ENCODE data around the gene ANK2.

ANK2 gene

GRCh38 chr4:113303315-113303714 lies 253.9 kb downstream of the ANK2 start:
- H3K4me3 ChIP-seq (IDR thresholded peaks at IDR 0.05; ENCODE audit: insufficient read depth, low read depth, low read length): no peak overlapping the region
- H3K9ac ChIP-seq: no peak overlapping the region
- H2AFZ ChIP-seq (ENCODE audit: low read depth): no peak overlapping the region
- H3K4me1 ChIP-seq (ENCODE audit: low read depth, poor library complexity, severe bottlenecking): no peaks in the 10 kb centered on the region
- no peaks in the 10 kb centered on the region for H3K36me3 ChIP-seq (ENCODE audit: insufficient read depth)
- H3K27ac ChIP-seq: no peak overlapping the region
- TF ChIP-seq, protein P1, sequence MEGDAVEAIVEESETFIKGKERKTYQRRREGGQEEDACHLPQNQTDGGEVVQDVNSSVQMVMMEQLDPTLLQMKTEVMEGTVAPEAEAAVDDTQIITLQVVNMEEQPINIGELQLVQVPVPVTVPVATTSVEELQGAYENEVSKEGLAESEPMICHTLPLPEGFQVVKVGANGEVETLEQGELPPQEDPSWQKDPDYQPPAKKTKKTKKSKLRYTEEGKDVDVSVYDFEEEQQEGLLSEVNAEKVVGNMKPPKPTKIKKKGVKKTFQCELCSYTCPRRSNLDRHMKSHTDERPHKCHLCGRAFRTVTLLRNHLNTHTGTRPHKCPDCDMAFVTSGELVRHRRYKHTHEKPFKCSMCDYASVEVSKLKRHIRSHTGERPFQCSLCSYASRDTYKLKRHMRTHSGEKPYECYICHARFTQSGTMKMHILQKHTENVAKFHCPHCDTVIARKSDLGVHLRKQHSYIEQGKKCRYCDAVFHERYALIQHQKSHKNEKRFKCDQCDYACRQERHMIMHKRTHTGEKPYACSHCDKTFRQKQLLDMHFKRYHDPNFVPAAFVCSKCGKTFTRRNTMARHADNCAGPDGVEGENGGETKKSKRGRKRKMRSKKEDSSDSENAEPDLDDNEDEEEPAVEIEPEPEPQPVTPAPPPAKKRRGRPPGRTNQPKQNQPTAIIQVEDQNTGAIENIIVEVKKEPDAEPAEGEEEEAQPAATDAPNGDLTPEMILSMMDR (conservative IDR thresholded peaks at IDR 0.05; ENCODE audit: low read depth, low read length): no peak
- H3K4me2 ChIP-seq: no peak overlapping the region
- H3K79me2 ChIP-seq (ENCODE audit: insufficient read depth, low read depth): no peaks in the 10 kb centered on the region
- no peaks in the 10 kb centered on the region for H4K20me1 ChIP-seq (ENCODE audit: insufficient read depth)
- H3K27me3 ChIP-seq (ENCODE audit: insufficient read depth, low read depth): no peaks in the 10 kb centered on the region

- Histone ChIP-seq H2AFZ (ENCODE audit: low read depth) (no peak overlapping the region), H3K36me3 (ENCODE audit: insufficient read depth) (no peaks in the 10 kb centered on the region), H3K27ac (no peak overlapping the region), H3K4me1 (ENCODE audit: low read depth, poor library complexity, severe bottlenecking) (no peaks in the 10 kb centered on the region), H3K4me3 (IDR thresholded peaks at IDR 0.05; ENCODE audit: insufficient read depth, low read depth, low read length) (no peak overlapping the region), H3K4me2 (no peak overlapping the region), H4K20me1 (ENCODE audit: insufficient read depth) (no peaks in the 10 kb centered on the region), H3K79me2 (ENCODE audit: insufficient read depth, low read depth) (no peaks in the 10 kb centered on the region), H3K9ac (no peak overlapping the region), H3K27me3 (ENCODE audit: insufficient read depth, low read depth) (no peaks in the 10 kb centered on the region)
- TF ChIP-seq, protein P1 (conservative IDR thresholded peaks at IDR 0.05; ENCODE audit: low read depth, low read length): no peak
Measured at GRCh38 chr4:113311047-113311446, 261.6 kb downstream of the ANK2 start.

DNA sequence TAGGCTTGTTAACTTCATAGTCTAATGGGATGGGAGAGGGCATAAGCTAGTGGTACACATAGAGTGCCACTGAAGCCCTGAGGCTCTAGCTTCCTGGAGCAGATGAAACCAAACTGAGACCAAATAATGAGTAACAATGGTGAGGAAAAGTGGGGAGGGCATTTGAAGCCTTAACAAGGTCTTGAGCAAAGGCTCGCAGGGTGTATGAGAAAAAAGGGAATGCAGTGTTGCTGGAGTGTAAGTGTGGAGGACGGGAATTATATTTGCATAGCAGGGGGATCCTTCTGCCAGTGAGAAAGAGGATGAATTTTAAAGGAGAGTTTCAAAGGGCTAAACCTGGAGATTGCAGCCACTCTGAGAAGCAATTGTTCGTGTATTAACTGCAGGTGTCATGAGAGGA lies 263.1 kb downstream of the ANK2 start:
- no peaks in the 10 kb centered on the region for H4K20me1 ChIP-seq (ENCODE audit: insufficient read depth)
- TF ChIP-seq, protein P1 (conservative IDR thresholded peaks at IDR 0.05; ENCODE audit: low read depth, low read length): no peak
- no peaks in the 10 kb centered on the region for H3K79me2 ChIP-seq (ENCODE audit: insufficient read depth, low read depth)
- no peak overlapping the region for H3K27ac ChIP-seq
- no peak overlapping the region for H3K9ac ChIP-seq
- no peak overlapping the region for H3K4me2 ChIP-seq
- no peak overlapping the region for H2AFZ ChIP-seq (ENCODE audit: low read depth)
- no peak overlapping the region for H3K4me3 ChIP-seq (IDR thresholded peaks at IDR 0.05; ENCODE audit: insufficient read depth, low read depth, low read length)
- H3K4me1 ChIP-seq (ENCODE audit: low read depth, poor library complexity, severe bottlenecking): no peaks in the 10 kb centered on the region
- no peaks in the 10 kb centered on the region for H3K27me3 ChIP-seq (ENCODE audit: insufficient read depth, low read depth)
- no peaks in the 10 kb centered on the region for H3K36me3 ChIP-seq (ENCODE audit: insufficient read depth)

DNA sequence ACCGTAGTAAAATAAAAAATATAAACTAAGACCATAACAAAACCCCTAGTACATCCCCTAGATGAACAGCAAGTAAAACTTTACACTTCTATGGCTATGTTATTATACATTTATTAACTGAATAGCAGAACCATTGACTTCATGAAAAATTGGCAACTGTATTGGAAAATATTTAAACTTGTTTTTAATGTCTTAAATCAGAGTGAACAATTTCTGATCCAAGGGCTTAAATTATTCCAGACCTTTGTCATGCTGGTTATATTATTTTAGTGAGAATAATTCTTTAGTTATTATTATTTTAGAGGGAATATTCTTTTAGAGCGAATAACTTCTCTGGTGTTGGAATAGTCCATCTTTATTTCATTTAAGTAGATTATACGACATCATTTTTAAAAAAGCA lies 265.0 kb downstream of the ANK2 start:
- no peak overlapping the region for H3K4me3 ChIP-seq (IDR thresholded peaks at IDR 0.05; ENCODE audit: insufficient read depth, low read depth, low read length)
- no peaks in the 10 kb centered on the region for H3K4me1 ChIP-seq (ENCODE audit: low read depth, poor library complexity, severe bottlenecking)
- no peaks in the 10 kb centered on the region for H3K79me2 ChIP-seq (ENCODE audit: insufficient read depth, low read depth)
- no peaks in the 10 kb centered on the region for H4K20me1 ChIP-seq (ENCODE audit: insufficient read depth)
- no peak overlapping the region for H3K9ac ChIP-seq
- H3K4me2 ChIP-seq: no peak overlapping the region
- no peaks in the 10 kb centered on the region for H3K27me3 ChIP-seq (ENCODE audit: insufficient read depth, low read depth)
- H3K27ac ChIP-seq: no peak overlapping the region
- no peaks in the 10 kb centered on the region for H3K36me3 ChIP-seq (ENCODE audit: insufficient read depth)
- TF ChIP-seq, protein P1 (conservative IDR thresholded peaks at IDR 0.05; ENCODE audit: low read depth, low read length): no peak
- no peak overlapping the region for H2AFZ ChIP-seq (ENCODE audit: low read depth)
